ENCODE data around the gene SMG6. TPM values are rescaled to one million over a fixed set of nuclear protein-coding genes. Genes with fewer than 3 reads are reported as not detected.

The SMG6 gene
- total RNA-seq, 2 donors from 2014 or later = 12.5 to 22.1 TPM

- Histone ChIP-seq H3K9me3 (no peaks in the 10 kb centered on the region), H3K27ac (peak overlapping the region in 1 of 4 donors; percentile 47), H3K36me3 (replicated peaks in 1 of 2; ENCODE audit: insufficient read depth in 1 of 2, low read depth in 2 of 2) (peaks cover 0 to 8% of the 10 kb centered on the region in 2 donors), H3K27me3 (no peaks in the 10 kb centered on the region), H3K4me1 (no peaks in the 10 kb centered on the region), H3K4me3 (no peak overlapping the region)
- no peak for DNase-seq
- ATAC-seq = no peak
- intact Hi-C loops (cut with DNase I) = no loop called here
- 61 to 68% methylated on average over 5 of the region's 5 CpGs for WGBS, 2 donors
- TF ChIP-seq, protein P1, sequence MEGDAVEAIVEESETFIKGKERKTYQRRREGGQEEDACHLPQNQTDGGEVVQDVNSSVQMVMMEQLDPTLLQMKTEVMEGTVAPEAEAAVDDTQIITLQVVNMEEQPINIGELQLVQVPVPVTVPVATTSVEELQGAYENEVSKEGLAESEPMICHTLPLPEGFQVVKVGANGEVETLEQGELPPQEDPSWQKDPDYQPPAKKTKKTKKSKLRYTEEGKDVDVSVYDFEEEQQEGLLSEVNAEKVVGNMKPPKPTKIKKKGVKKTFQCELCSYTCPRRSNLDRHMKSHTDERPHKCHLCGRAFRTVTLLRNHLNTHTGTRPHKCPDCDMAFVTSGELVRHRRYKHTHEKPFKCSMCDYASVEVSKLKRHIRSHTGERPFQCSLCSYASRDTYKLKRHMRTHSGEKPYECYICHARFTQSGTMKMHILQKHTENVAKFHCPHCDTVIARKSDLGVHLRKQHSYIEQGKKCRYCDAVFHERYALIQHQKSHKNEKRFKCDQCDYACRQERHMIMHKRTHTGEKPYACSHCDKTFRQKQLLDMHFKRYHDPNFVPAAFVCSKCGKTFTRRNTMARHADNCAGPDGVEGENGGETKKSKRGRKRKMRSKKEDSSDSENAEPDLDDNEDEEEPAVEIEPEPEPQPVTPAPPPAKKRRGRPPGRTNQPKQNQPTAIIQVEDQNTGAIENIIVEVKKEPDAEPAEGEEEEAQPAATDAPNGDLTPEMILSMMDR (IDR thresholded peaks at IDR 0.05) = no peak
- TF ChIP-seq POLR2A (IDR thresholded peaks at IDR 0.05) = no peak
Observed at GRCh38 chr17:2064147-2064489, 239.5 kb downstream of the SMG6 start.

- intact Hi-C loops (cut with DNase I) = no loop called here
- DNase-seq (no peak), ATAC-seq (no peak)
- Histone ChIP-seq H3K4me1 (peaks cover 6% of the 10 kb centered on the region), H3K27me3 (no peaks in the 10 kb centered on the region), H3K36me3 (replicated peaks in 1 of 2; ENCODE audit: insufficient read depth in 1 of 2, low read depth in 2 of 2) (peaks cover 0 to 8% of the 10 kb centered on the region in 2 donors), H3K27ac (peak overlapping the region in 1 of 4 donors; percentile 47), H3K4me3 (no peak overlapping the region), H3K9me3 (no peaks in the 10 kb centered on the region)
- no peak for TF ChIP-seq POLR2A (IDR thresholded peaks at IDR 0.05)
- TF ChIP-seq, protein P1 (IDR thresholded peaks at IDR 0.05) = no peak
- 79 to 88% methylated on average over 16 of the region's 16 CpGs for WGBS, 2 donors
Observed at GRCh38 chr17:2063261-2064146, 240.1 kb downstream of the SMG6 start.

DNA sequence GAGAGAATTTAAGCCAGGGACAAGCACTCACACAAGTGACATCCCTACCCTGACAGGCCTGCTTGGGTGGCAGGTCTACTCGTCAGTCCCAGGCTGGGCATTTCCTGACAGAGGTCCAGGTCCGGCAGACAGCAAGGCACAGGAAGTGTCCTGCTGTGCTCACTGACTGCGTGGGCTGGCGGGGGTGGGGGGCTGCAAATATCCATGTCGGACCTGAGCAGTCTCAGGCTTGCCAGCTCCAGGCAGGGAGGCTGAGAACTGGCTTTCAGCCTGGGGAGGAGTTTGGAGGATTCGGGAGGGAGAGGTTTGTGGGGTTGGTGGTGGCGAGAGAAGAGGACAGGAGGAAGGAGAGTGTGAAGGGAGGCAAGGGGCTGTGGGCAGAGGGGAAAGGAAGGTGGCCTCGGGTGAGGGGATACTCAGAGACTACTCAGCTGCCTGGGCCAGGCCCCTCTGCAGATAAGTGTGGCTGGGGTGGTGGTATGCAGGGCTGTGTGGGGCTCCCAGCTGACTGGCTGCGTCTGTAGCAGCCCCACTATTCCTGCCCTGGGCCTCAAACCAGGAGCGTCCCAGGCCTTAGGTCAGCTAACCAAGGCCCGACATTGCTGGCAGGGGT, 240.9 kb downstream of the SMG6 start:
- Histone ChIP-seq H3K4me1 (peaks cover 14% of the 10 kb centered on the region), H3K27ac (peak overlapping the region in 2 of 4 donors; percentile 7 to 20), H3K36me3 (replicated peaks in 1 of 2; ENCODE audit: insufficient read depth in 1 of 2, low read depth in 2 of 2) (peaks cover 0 to 8% of the 10 kb centered on the region in 2 donors), H3K9me3 (no peaks in the 10 kb centered on the region), H3K4me3 (no peak overlapping the region), H3K27me3 (peaks cover 0 to 7% of the 10 kb centered on the region in 2 donors)
- WGBS, 2 donors = 70 to 78% methylated on average over 9 to 11 of the region's 11 CpGs
- ATAC-seq (no peak), DNase-seq (no peak)
- intact Hi-C loops (cut with DNase I) = no loop called here
- TF ChIP-seq, protein P1 (IDR thresholded peaks at IDR 0.05) = no peak
- TF ChIP-seq POLR2A (IDR thresholded peaks at IDR 0.05) = no peak

- no peaks in the 10 kb centered on the region for H3K9me3 ChIP-seq
- H3K27ac ChIP-seq = peak overlapping the region in 2 of 4 donors; percentile 27 to 30
- no peak for ATAC-seq
- H3K36me3 ChIP-seq (replicated peaks in 1 of 2; ENCODE audit: insufficient read depth in 1 of 2, low read depth in 2 of 2) = peaks cover 0 to 8% of the 10 kb centered on the region in 2 donors
- TF ChIP-seq, protein P1 (IDR thresholded peaks at IDR 0.05) = no peak
- TF ChIP-seq POLR2A (IDR thresholded peaks at IDR 0.05) = no peak
- peaks cover 0 to 19% of the 10 kb centered on the region in 2 donors for H3K27me3 ChIP-seq
- peaks cover 26% of the 10 kb centered on the region for H3K4me1 ChIP-seq
- intact Hi-C loops (cut with DNase I) = no loop called here
- 80 to 87% methylated on average over 12 to 17 of the region's 17 CpGs for WGBS, 2 donors
- no peak overlapping the region for H3K4me3 ChIP-seq
- DNase-seq = peak in 1 of 4 donors; percentile 11
Observed at GRCh38 chr17:2061441-2061958, 242.1 kb downstream of the SMG6 start.
